T-helper 1 cell treated with Interleukin-12 subunit alpha and Interleukin-12 subunit beta and Interleukin-4 antibody, amounts not matched to agents 30 μg/mL and 1 μg/mL, for 36 hours (primary cell): Measurements from ENCODE around the gene KRTCAP2.
"Not testable (repeated sequence)": the region's sequence is repeated elsewhere in the genome, so short reads cannot be mapped to it uniquely, and the experiment has no call there.

Source experiments
- H3K27ac Mint-ChIP-seq: one replicate; pipeline ENCODE4 v1.8.0; 2021; ENCODE audit warnings: mild to moderate bottlenecking, mixed read lengths
- H3K27me3 Mint-ChIP-seq: one replicate; pipeline ENCODE4 v1.8.0; 2021; ENCODE audit warnings: low read depth, mixed read lengths
- H3K36me3 Mint-ChIP-seq: one replicate; pipeline ENCODE4 v1.8.0; 2021; ENCODE audit warnings: low read depth, mixed read lengths
- H3K4me1 Mint-ChIP-seq: one replicate; pipeline ENCODE4 v1.8.0; 2021; ENCODE audit warnings: low read depth, mixed read lengths
- H3K4me3 Mint-ChIP-seq: one replicate; pipeline ENCODE4 v1.8.0; 2021; ENCODE audit warnings: mild to moderate bottlenecking, moderate library complexity, mixed read lengths
- H3K9me3 Mint-ChIP-seq: one replicate; pipeline ENCODE4 v1.8.0; 2021; ENCODE audit warnings: mixed read lengths

Gene KRTCAP2

GRCh38 chr1:155171836-155172731 lies 1.0 kb downstream of the KRTCAP2 start:
- Mint-ChIP-seq H3K4me1 (peaks cover 45% of the 10 kb centered on the region), H3K27me3 (no peaks in the 10 kb centered on the region)

GRCh38 chr1:155170806-155171205 lies 2.3 kb downstream of the KRTCAP2 start:
- Mint-ChIP-seq H3K27me3 (no peaks in the 10 kb centered on the region), H3K27ac (no peak overlapping the region), H3K9me3 (no peaks in the 10 kb centered on the region), H3K36me3 (peaks cover 16% of the 10 kb centered on the region), H3K4me1 (peaks cover 35% of the 10 kb centered on the region), H3K4me3 (no peak overlapping the region)

More at GRCh38 chr1:155171836-155172731, 1.0 kb downstream of the KRTCAP2 start:
- Mint-ChIP-seq H3K9me3 (no peaks in the 10 kb centered on the region), H3K4me3 (peak overlapping the region; percentile 97), H3K27ac (peak overlapping the region; percentile 97), H3K36me3 (peaks cover 22% of the 10 kb centered on the region)

GRCh38 chr1:155170101-155170785 lies 2.9 kb downstream of the KRTCAP2 start:
- H3K36me3 Mint-ChIP-seq, result peaks cover 16% of the 10 kb centered on the region
- H3K9me3 Mint-ChIP-seq, result no peaks in the 10 kb centered on the region
- H3K4me1 Mint-ChIP-seq, result peaks cover 30% of the 10 kb centered on the region
- H3K27ac Mint-ChIP-seq, result no peak overlapping the region
- H3K4me3 Mint-ChIP-seq, result peak overlapping the region; percentile 26
- H3K27me3 Mint-ChIP-seq, result no peaks in the 10 kb centered on the region

GRCh38 chr1:155169541-155169940 lies 3.6 kb downstream of the KRTCAP2 start:
- H3K9me3 Mint-ChIP-seq, result no peaks in the 10 kb centered on the region
- H3K4me1 Mint-ChIP-seq, result peaks cover 24% of the 10 kb centered on the region
- no peak overlapping the region for H3K4me3 Mint-ChIP-seq
- H3K36me3 Mint-ChIP-seq, result peaks cover 16% of the 10 kb centered on the region
- H3K27ac Mint-ChIP-seq, result peak overlapping the region; percentile 7
- H3K27me3 Mint-ChIP-seq, result no peaks in the 10 kb centered on the region

- Mint-ChIP-seq H3K4me3 (no peak overlapping the region), H3K27ac (no peak overlapping the region), H3K27me3 (no peaks in the 10 kb centered on the region), H3K36me3 (peaks cover 16% of the 10 kb centered on the region), H3K9me3 (no peaks in the 10 kb centered on the region), H3K4me1 (peaks cover 24% of the 10 kb centered on the region)
Observed at GRCh38 chr1:155168456-155169210, 4.5 kb downstream of the KRTCAP2 start.

GRCh38 chr1:155168105-155168445 lies 5.0 kb downstream of the KRTCAP2 start:
- Mint-ChIP-seq H3K4me1 (peaks cover 19% of the 10 kb centered on the region), H3K27ac (peak overlapping the region; percentile 24), H3K36me3 (peaks cover 13% of the 10 kb centered on the region)
- H3K27me3 Mint-ChIP-seq, H3K4me3 Mint-ChIP-seq, H3K9me3 Mint-ChIP-seq: not testable (repeated sequence)

GRCh38 chr1:155167166-155168104 lies 5.7 kb downstream of the KRTCAP2 start:
- peaks cover 12% of the 10 kb centered on the region for H3K36me3 Mint-ChIP-seq
- peak overlapping the region; percentile 15 for H3K4me3 Mint-ChIP-seq
- H3K27ac Mint-ChIP-seq, result peak overlapping the region; percentile 24
- H3K27me3 Mint-ChIP-seq, result no peaks in the 10 kb centered on the region
- peaks cover 16% of the 10 kb centered on the region for H3K4me1 Mint-ChIP-seq
- H3K9me3 Mint-ChIP-seq, result no peaks in the 10 kb centered on the region

- peaks cover 9% of the 10 kb centered on the region for H3K4me1 Mint-ChIP-seq
- no peak overlapping the region for H3K4me3 Mint-ChIP-seq
- H3K9me3 Mint-ChIP-seq, result no peaks in the 10 kb centered on the region
- no peaks in the 10 kb centered on the region for H3K27me3 Mint-ChIP-seq
- peaks cover 12% of the 10 kb centered on the region for H3K36me3 Mint-ChIP-seq
- H3K27ac Mint-ChIP-seq, result no peak overlapping the region
Observed at GRCh38 chr1:155166471-155167165, 6.5 kb downstream of the KRTCAP2 start.

- no peaks in the 10 kb centered on the region for H3K9me3 Mint-ChIP-seq
- no peak overlapping the region for H3K4me3 Mint-ChIP-seq
- H3K27ac Mint-ChIP-seq, result no peak overlapping the region
- H3K4me1 Mint-ChIP-seq, result peaks cover 9% of the 10 kb centered on the region
- H3K27me3 Mint-ChIP-seq, result no peaks in the 10 kb centered on the region
- H3K36me3 Mint-ChIP-seq, result peaks cover 12% of the 10 kb centered on the region
Observed at GRCh38 chr1:155166051-155166470, 7.0 kb downstream of the KRTCAP2 start.

- H3K27ac Mint-ChIP-seq, H3K36me3 Mint-ChIP-seq, H3K4me3 Mint-ChIP-seq, H3K27me3 Mint-ChIP-seq, H3K9me3 Mint-ChIP-seq, H3K4me1 Mint-ChIP-seq: not testable (repeated sequence)
Observed at GRCh38 chr1:155164625-155165024, 8.5 kb downstream of the KRTCAP2 start.

GRCh38 chr1:155163785-155164184 lies 9.3 kb downstream of the KRTCAP2 start:
- not testable (repeated sequence) for H3K27me3 Mint-ChIP-seq, H3K27ac Mint-ChIP-seq, H3K4me3 Mint-ChIP-seq, H3K4me1 Mint-ChIP-seq, H3K9me3 Mint-ChIP-seq, H3K36me3 Mint-ChIP-seq

- H3K27ac Mint-ChIP-seq, H3K9me3 Mint-ChIP-seq, H3K4me3 Mint-ChIP-seq, H3K36me3 Mint-ChIP-seq, H3K4me1 Mint-ChIP-seq, H3K27me3 Mint-ChIP-seq: not testable (repeated sequence)
Observed at GRCh38 chr1:155162631-155163030, 10.5 kb downstream of the KRTCAP2 start.

- H3K9me3 Mint-ChIP-seq, result no peaks in the 10 kb centered on the region
- H3K27ac Mint-ChIP-seq, result no peak overlapping the region
- H3K4me1 Mint-ChIP-seq, result no peaks in the 10 kb centered on the region
- no peaks in the 10 kb centered on the region for H3K36me3 Mint-ChIP-seq
- H3K27me3 Mint-ChIP-seq, result peaks cover 18% of the 10 kb centered on the region
- H3K4me3 Mint-ChIP-seq, result no peak overlapping the region
Observed at GRCh38 chr1:155160128-155160527, 13.0 kb downstream of the KRTCAP2 start.
